SIG-M5 (cell line): Measurements from ENCODE around the gene ST6GAL1.
A peak's percentile ranks its signal among the peaks of the same experiment; 100 is the strongest.

Experiments used
- DNase-seq: peaks from one replicate; lab custom pipeline; 2025; lab: John Stamatoyannopoulos, UW

ST6GAL1 gene

GRCh38 chr3:186915806-186916796 is 14.2 kb upstream of the ST6GAL1 start:
- no peak for DNase-seq

GRCh38 chr3:186917512-186918312 is 12.6 kb upstream of the ST6GAL1 start:
- no peak for DNase-seq

- DNase-seq: no peak
These were observed 10.0 kb upstream of the ST6GAL1 start for GRCh38 chr3:186920301-186920700.

- DNase-seq: no peak
These were observed 9.5 kb upstream of the ST6GAL1 start for GRCh38 chr3:186920796-186921195.

GRCh38 chr3:186921578-186921977 is 8.7 kb upstream of the ST6GAL1 start:
- DNase-seq: no peak

- DNase-seq: no peak
These were observed 8.1 kb upstream of the ST6GAL1 start for GRCh38 chr3:186922224-186922623.

- no peak for DNase-seq
These were observed 7.5 kb upstream of the ST6GAL1 start for GRCh38 chr3:186922790-186923189.

GRCh38 chr3:186923241-186923640 is 7.1 kb upstream of the ST6GAL1 start:
- DNase-seq: no peak

- DNase-seq: no peak
These were observed 4.5 kb upstream of the ST6GAL1 start for GRCh38 chr3:186925826-186926225.

- no peak for DNase-seq
These were observed 1.1 kb upstream of the ST6GAL1 start for GRCh38 chr3:186929186-186929585.

GRCh38 chr3:186929685-186930084 is 641 bp upstream of the ST6GAL1 start:
- DNase-seq: no peak

GRCh38 chr3:186930641-186931531 is 560 bp downstream of the ST6GAL1 start:
- DNase-seq: peak; percentile 65

GRCh38 chr3:186931532-186932280 is 1.4 kb downstream of the ST6GAL1 start:
- no peak for DNase-seq

- no peak for DNase-seq
These were observed 2.2 kb downstream of the ST6GAL1 start for GRCh38 chr3:186932281-186933181.

- DNase-seq: no peak
These were observed 3.5 kb downstream of the ST6GAL1 start for GRCh38 chr3:186933816-186934215.

- DNase-seq: no peak
These were observed 4.8 kb downstream of the ST6GAL1 start for GRCh38 chr3:186935133-186935532.

- no peak for DNase-seq
These were observed 6.9 kb downstream of the ST6GAL1 start for GRCh38 chr3:186937017-186937875.

- DNase-seq: no peak
These were observed 8.4 kb downstream of the ST6GAL1 start for GRCh38 chr3:186938716-186939115.

- DNase-seq: no peak
These were observed 9.2 kb downstream of the ST6GAL1 start for GRCh38 chr3:186939536-186939935.
